Psoas muscle (tissue), 8 donors: ENCODE results near the gene PLEKHM2. TPM values are rescaled to one million over a fixed set of nuclear protein-coding genes. Genes with fewer than 3 reads are reported as not detected.

Experiments used
- ATAC-seq, 4 donors: fragments of 200-7000 bp; cut with Tn5 transposase; one replicate each; pipeline ENCODE4 v1.9.1; 2020; ENCODE audit warnings: moderate library complexity in 3 of 4, mild to moderate bottlenecking in 2 of 4
- DNase-seq, 2 donors: peaks; one replicate each; pipeline ENCODE4 v3.0.0-alpha.2; 2020
- H3K27ac ChIP-seq: fragments of 200-600 bp; one replicate; pipeline ENCODE4 v1.8.0; 2022
- H3K27me3 ChIP-seq, 3 donors: fragments of 200-600 bp in 1 of 3; one replicate each; pipeline versions ENCODE4 v1.6.1 to v1.8.0; 2013 to 2022; ENCODE audit warnings: low read length in 2 of 3, mild to moderate bottlenecking in 2 of 3, moderate library complexity in 1 of 3; ENCODE audit not compliant: insufficient read depth in 3 of 3
- H3K36me3 ChIP-seq, 2 donors: fragments of 200-600 bp in 1 of 2; one replicate each; pipeline versions ENCODE4 v1.6.1 to v1.8.0; 2013 to 2022; ENCODE audit warnings: low read depth in 1 of 2, mild to moderate bottlenecking in 1 of 2, moderate library complexity in 1 of 2; ENCODE audit not compliant: insufficient read depth in 1 of 2
- H3K4me1 ChIP-seq: fragments of 200-600 bp; one replicate; pipeline ENCODE4 v1.8.0; 2022
- H3K4me3 ChIP-seq: fragments of 200-600 bp; one replicate; pipeline ENCODE4 v1.8.0; 2022; ENCODE audit warnings: mild to moderate bottlenecking
- H3K9me3 ChIP-seq: fragments of 200-600 bp; one replicate; pipeline ENCODE4 v1.8.0; 2022
- CTCF ChIP-seq: fragments of 200-600 bp; IDR thresholded peaks from one replicate; pipeline ENCODE4 v1.8.0; 2022; ENCODE audit warnings: antibody characterized with exemption
- WGBS, 3 donors: extraction: QIAGEN DNeasy Blood & Tissue Kit; methylation state at CpG; one replicate each; pipeline versions ENCODE4 v1.1.6 to v1.1.7; 2013; 5-methylcytosine and 5-hydroxymethylcytosine counted together
- intact Hi-C, 2 donors: fragments of 100-400 bp; cut with DNase I; formaldehyde crosslinking; loops; one replicate each; pipeline versions ENCODE4 v1.11.0 to v1.14.2; 2022
- polyA plus RNA-seq, 3 donors: library from polyadenylated mRNA; stranded (reverse); fragments of 200-250 nt; gene quantifications; one replicate each; pipeline ENCODE4 v1.2.3, GENCODE V29; 2013
- total RNA-seq, 4 donors: library from RNA; stranded (reverse); fragmentation: NEBNext Ultra II Directional in 2 of 4; extraction: Animal tissue kit (Norgen Biotek cat#: 25700) in 2 of 4; gene quantifications; one replicate each; pipeline versions ENCODE4 v1.2.1 to v1.2.4, GENCODE V29; 2021 to 2023
- donor health status: healthy with polysubstance abuse.
- donor health status: DM: no; HTN: no; CAD: no; lungs with moderate emphysema.
- donor health status: Bipolar disorder and iron deficiency.
- donor health status: healthy.
- donor health status: DM: yes; HTN: yes; CAD: no.
- donor health status: DM: no; HTN: no; CAD: no.
- donor health status: DM: no; HTN: no; CAD: no.
- donor health status: DM: yes; HTN: yes; CAD: no.

The PLEKHM2 gene
- total and polyA plus RNA-seq, 7 donors: 78.1 to 177 (median 148) TPM

DNA sequence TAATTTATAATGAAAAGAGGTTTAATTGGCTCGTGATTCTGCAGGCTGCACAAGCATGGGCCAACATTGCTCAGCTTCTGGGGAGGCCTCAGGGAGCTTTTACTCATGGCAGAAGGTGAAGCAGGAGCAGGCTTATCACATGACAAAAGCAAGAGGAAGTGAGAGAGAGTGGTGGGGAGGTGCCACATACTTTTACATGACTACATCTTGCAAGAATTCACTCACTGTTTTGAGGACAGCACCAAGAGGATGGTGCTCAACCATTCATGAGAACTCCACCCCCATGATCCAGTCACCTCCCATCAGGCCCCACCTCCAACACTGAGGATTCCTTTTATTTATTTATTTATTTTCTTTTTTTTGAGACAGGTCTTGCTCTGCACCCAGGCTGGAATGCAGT is 5.5 kb upstream of the PLEKHM2 start:
- no peaks in the 10 kb centered on the region for H3K9me3 ChIP-seq
- TF ChIP-seq CTCF: no peak
- no peaks in the 10 kb centered on the region for H3K36me3 ChIP-seq
- peaks cover 19% of the 10 kb centered on the region for H3K4me1 ChIP-seq
- 75 to 92% (median 81%) methylated on average over 1 of the region's 1 CpG for WGBS, 3 donors
- H3K4me3 ChIP-seq: no peak overlapping the region
- H3K27me3 ChIP-seq: no peaks in the 10 kb centered on the region
- DNase-seq (no peak), ATAC-seq (peak in 2 of 4 donors; percentile 8 to 15)
- no peak overlapping the region for H3K27ac ChIP-seq
- intact Hi-C loops: no loop called here

GRCh38 chr1:15680131-15680530 is 4.0 kb upstream of the PLEKHM2 start:
- H3K36me3 ChIP-seq: no peaks in the 10 kb centered on the region
- no peak overlapping the region for H3K4me3 ChIP-seq
- H3K4me1 ChIP-seq: peaks cover 20% of the 10 kb centered on the region
- DNase-seq (peak; percentile 30 to 62), ATAC-seq (peak; percentile 8 to 33 (median 16))
- H3K9me3 ChIP-seq: no peaks in the 10 kb centered on the region
- WGBS, 3 donors: 94 to 97% (median 95%) methylated on average over 11 of the region's 11 CpGs
- no peak for TF ChIP-seq CTCF
- intact Hi-C loops: no loop called here
- peak overlapping the region; percentile 96 for H3K27ac ChIP-seq
- no peaks in the 10 kb centered on the region for H3K27me3 ChIP-seq

GRCh38 chr1:15680561-15681348 is 3.4 kb upstream of the PLEKHM2 start:
- intact Hi-C loops: no loop called here
- peaks cover 26% of the 10 kb centered on the region for H3K4me1 ChIP-seq

DNA sequence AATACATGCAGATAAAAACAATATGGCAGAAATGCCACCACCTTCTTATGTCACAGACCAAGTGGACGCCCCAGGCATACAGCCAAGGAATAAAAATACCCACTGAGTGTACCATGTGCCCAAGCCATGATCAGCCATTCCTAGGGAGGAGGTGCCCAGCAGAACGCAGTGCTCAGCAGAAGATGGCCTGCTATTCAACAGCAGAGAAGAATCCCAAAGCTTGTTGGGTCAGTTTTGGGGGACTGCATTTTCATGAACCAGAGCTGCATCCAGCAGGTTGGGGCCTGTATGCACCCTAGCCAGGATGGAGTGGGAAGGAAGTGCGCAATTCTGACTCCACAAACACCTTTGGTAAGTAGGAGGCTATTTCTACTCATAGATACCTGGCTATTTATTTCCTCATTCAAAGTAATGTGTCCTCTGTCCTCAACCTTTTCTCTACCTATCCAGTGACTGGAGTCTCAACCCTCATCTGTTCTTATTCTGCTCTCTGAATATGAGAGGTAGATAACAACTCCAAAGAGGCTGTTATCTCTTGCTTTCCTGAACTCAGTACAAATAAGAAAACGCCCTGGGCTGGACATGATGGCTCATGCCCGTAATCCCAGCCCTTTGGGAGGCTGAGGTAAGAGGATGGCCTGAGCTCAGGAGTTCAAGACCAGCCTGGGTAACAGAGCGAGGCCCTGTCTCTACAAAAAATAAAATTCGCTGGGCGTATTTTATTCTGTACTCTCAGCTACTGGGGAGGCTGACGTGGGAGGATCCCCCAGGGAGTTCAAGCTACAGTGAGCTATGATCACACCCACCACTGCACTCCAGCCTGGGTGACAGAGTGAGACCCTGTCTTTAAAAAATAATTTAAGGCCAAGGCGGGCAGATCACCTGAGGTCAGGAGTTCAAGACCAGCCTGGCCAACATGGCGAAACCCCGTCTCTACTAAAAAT is 2.5 kb upstream of the PLEKHM2 start:
- Histone ChIP-seq H3K9me3 (no peaks in the 10 kb centered on the region), H3K4me3 (peak overlapping the region; percentile 45), H3K4me1 (peaks cover 30% of the 10 kb centered on the region), H3K36me3 (no peaks in the 10 kb centered on the region), H3K27ac (peak overlapping the region; percentile 96), H3K27me3 (no peaks in the 10 kb centered on the region)
- intact Hi-C loops: no loop called here
- TF ChIP-seq CTCF: no peak
- DNase-seq: peak; percentile 39 to 60
- peak; percentile 68 to 85 (median 78) for ATAC-seq
- 75 to 77% (median 76%) methylated on average over 12 of the region's 12 CpGs for WGBS, 3 donors

More at GRCh38 chr1:15680561-15681348, 3.4 kb upstream of the PLEKHM2 start:
- no peaks in the 10 kb centered on the region for H3K27me3 ChIP-seq
- no peaks in the 10 kb centered on the region for H3K36me3 ChIP-seq
- TF ChIP-seq CTCF: no peak
- DNase-seq (peak in 1 of 2 donors; percentile 62), ATAC-seq (peak; percentile 55 to 79 (median 70))
- 78 to 88% (median 81%) methylated on average over 7 of the region's 7 CpGs for WGBS, 3 donors
- H3K9me3 ChIP-seq: no peaks in the 10 kb centered on the region
- H3K27ac ChIP-seq: peak overlapping the region; percentile 96
- H3K4me3 ChIP-seq: no peak overlapping the region
